Type B pancreatic cell (in vitro differentiated cells): ENCODE data around the gene DGKG. TPM values are rescaled to one million over a fixed set of nuclear protein-coding genes. Genes with fewer than 3 reads are reported as not detected.

ENCODE experiments used
- DNase-seq: peaks from one replicate; pipeline ENCODE4 v3.0.0; 2021; ENCODE audit warnings: mixed read lengths; ENCODE audit not compliant: unreplicated experiment; ENCODE audit errors: extremely low spot score
- H3K27ac Mint-ChIP-seq: 2 replicates; pipeline ENCODE4 v1.8.0; 2021; ENCODE audit warnings: mild to moderate bottlenecking, mixed read lengths
- H3K27me3 Mint-ChIP-seq: 2 replicates; pipeline ENCODE4 v1.8.0; 2021; ENCODE audit warnings: mixed read lengths
- H3K36me3 Mint-ChIP-seq: 2 replicates; pipeline ENCODE4 v1.8.0; 2021; ENCODE audit warnings: mixed read lengths
- H3K4me1 Mint-ChIP-seq: one replicate; pipeline ENCODE4 v1.8.0; 2021; ENCODE audit warnings: mixed read lengths; ENCODE audit not compliant: unreplicated experiment
- H3K4me3 Mint-ChIP-seq: 2 replicates; pipeline ENCODE4 v1.8.0; 2021; ENCODE audit warnings: mild to moderate bottlenecking, mixed read lengths
- H3K9me3 Mint-ChIP-seq: 2 replicates; pipeline ENCODE4 v1.8.0; 2021; ENCODE audit warnings: mixed read lengths
- total RNA-seq: library from RNA; stranded (reverse); gene quantifications from 2 replicates; pipeline ENCODE4 v1.2.1, GENCODE V29; 2021; ENCODE audit warnings: low replicate concordance
- TF ChIP-seq, protein P1 (sequence below): fragments of 200-600 bp; sonication (generic); conservative IDR thresholded peaks from 2 replicates; pipeline ENCODE4 v1.5.0; 2021; ENCODE audit warnings: antibody characterized with exemption, mild to moderate bottlenecking

The DGKG gene
- total RNA-seq, 1 donor from 2014 or later: 11.6 TPM

- no peaks in the 10 kb centered on the region for H3K36me3 Mint-ChIP-seq
- no peak overlapping the region for H3K4me3 Mint-ChIP-seq
- no peaks in the 10 kb centered on the region for H3K9me3 Mint-ChIP-seq
- peaks cover 3% of the 10 kb centered on the region for H3K4me1 Mint-ChIP-seq
- no peak for DNase-seq
- peaks cover 63% of the 10 kb centered on the region for H3K27me3 Mint-ChIP-seq
- no peak overlapping the region for H3K27ac Mint-ChIP-seq
- TF ChIP-seq, protein P1, sequence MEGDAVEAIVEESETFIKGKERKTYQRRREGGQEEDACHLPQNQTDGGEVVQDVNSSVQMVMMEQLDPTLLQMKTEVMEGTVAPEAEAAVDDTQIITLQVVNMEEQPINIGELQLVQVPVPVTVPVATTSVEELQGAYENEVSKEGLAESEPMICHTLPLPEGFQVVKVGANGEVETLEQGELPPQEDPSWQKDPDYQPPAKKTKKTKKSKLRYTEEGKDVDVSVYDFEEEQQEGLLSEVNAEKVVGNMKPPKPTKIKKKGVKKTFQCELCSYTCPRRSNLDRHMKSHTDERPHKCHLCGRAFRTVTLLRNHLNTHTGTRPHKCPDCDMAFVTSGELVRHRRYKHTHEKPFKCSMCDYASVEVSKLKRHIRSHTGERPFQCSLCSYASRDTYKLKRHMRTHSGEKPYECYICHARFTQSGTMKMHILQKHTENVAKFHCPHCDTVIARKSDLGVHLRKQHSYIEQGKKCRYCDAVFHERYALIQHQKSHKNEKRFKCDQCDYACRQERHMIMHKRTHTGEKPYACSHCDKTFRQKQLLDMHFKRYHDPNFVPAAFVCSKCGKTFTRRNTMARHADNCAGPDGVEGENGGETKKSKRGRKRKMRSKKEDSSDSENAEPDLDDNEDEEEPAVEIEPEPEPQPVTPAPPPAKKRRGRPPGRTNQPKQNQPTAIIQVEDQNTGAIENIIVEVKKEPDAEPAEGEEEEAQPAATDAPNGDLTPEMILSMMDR: no peak
Observed at GRCh38 chr3:186187401-186188275, 174.4 kb downstream of the DGKG start.

GRCh38 chr3:186185194-186185787, 176.7 kb downstream of the DGKG start:
- H3K4me1 Mint-ChIP-seq: peaks cover 4% of the 10 kb centered on the region
- peaks cover 40% of the 10 kb centered on the region for H3K27me3 Mint-ChIP-seq
- TF ChIP-seq, protein P1: no peak
- no peak overlapping the region for H3K4me3 Mint-ChIP-seq
- H3K36me3 Mint-ChIP-seq: no peaks in the 10 kb centered on the region
- no peaks in the 10 kb centered on the region for H3K9me3 Mint-ChIP-seq
- H3K27ac Mint-ChIP-seq: no peak overlapping the region
- no peak for DNase-seq

GRCh38 chr3:186184021-186184420, 178.0 kb downstream of the DGKG start:
- TF ChIP-seq, protein P1: no peak
- peaks cover 27% of the 10 kb centered on the region for H3K27me3 Mint-ChIP-seq

DNA sequence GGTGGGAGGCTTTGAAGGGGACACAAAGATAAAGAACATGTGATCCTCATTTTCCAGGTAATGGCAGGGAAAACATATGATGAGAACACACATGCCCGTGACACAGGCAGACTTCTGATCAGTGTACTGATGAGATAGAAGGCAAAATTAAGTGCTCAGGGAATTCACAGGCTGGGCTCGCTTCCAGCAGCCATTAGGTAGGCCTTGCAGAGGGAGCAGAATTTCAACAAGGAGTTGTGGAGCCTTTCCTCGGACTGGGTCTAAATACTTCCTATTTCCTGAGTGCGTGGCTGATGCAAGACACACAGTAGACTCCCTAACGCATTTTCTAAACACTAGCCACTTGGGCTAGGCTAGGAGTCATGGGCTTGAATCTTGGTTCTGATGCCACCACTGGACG, 179.2 kb downstream of the DGKG start:
- Mint-ChIP-seq H3K27ac (no peak overlapping the region), H3K36me3 (no peaks in the 10 kb centered on the region), H3K4me1 (peaks cover 4% of the 10 kb centered on the region), H3K9me3 (no peaks in the 10 kb centered on the region), H3K4me3 (no peak overlapping the region), H3K27me3 (peaks cover 22% of the 10 kb centered on the region)
- no peak for DNase-seq
- TF ChIP-seq, protein P1: no peak

More at GRCh38 chr3:186184021-186184420, 178.0 kb downstream of the DGKG start:
- DNase-seq: no peak
- H3K9me3 Mint-ChIP-seq: no peaks in the 10 kb centered on the region
- H3K27ac Mint-ChIP-seq: no peak overlapping the region
- H3K36me3 Mint-ChIP-seq: no peaks in the 10 kb centered on the region
- no peak overlapping the region for H3K4me3 Mint-ChIP-seq
- peaks cover 4% of the 10 kb centered on the region for H3K4me1 Mint-ChIP-seq

- DNase-seq: no peak
- Mint-ChIP-seq H3K36me3 (no peaks in the 10 kb centered on the region), H3K4me1 (peaks cover 4% of the 10 kb centered on the region), H3K27me3 (peaks cover 14% of the 10 kb centered on the region), H3K27ac (no peak overlapping the region), H3K9me3 (no peaks in the 10 kb centered on the region), H3K4me3 (no peak overlapping the region)
- TF ChIP-seq, protein P1: no peak
Observed at GRCh38 chr3:186181901-186182300, 180.1 kb downstream of the DGKG start.
